Fibroblast of skin of abdomen (primary cell): ENCODE data around the gene FCN1.
"Not testable (repeated sequence)": the region's sequence is repeated elsewhere in the genome, so short reads cannot be mapped to it uniquely, and the experiment has no call there.

Source experiments
- DNase-seq: peaks from one replicate; pipeline ENCODE4 v3.0.0-alpha.2; 2013

Gene FCN1

GRCh38 chr9:134871697-134872340 is 45.9 kb downstream of the FCN1 start:
- DNase-seq, result no peak

GRCh38 chr9:134870746-134871662 is 46.7 kb downstream of the FCN1 start:
- no peak for DNase-seq

GRCh38 chr9:134870301-134870694 is 47.4 kb downstream of the FCN1 start:
- no peak for DNase-seq

GRCh38 chr9:134869554-134870300 is 48.0 kb downstream of the FCN1 start:
- no peak for DNase-seq

- no peak for DNase-seq
These were observed 48.8 kb downstream of the FCN1 start for GRCh38 chr9:134868751-134869553.

- DNase-seq, result no peak
These were observed 49.6 kb downstream of the FCN1 start for GRCh38 chr9:134867917-134868750.

- DNase-seq, result no peak
These were observed 52.9 kb downstream of the FCN1 start for GRCh38 chr9:134864821-134865190.

GRCh38 chr9:134863941-134864820 is 53.5 kb downstream of the FCN1 start:
- no peak for DNase-seq

GRCh38 chr9:134863306-134863902 is 54.3 kb downstream of the FCN1 start:
- DNase-seq, result no peak

GRCh38 chr9:134861595-134862334 is 55.9 kb downstream of the FCN1 start:
- no peak for DNase-seq

- no peak for DNase-seq
These were observed 57.2 kb downstream of the FCN1 start for GRCh38 chr9:134860510-134860909.

- peak; percentile 59 for DNase-seq
These were observed 59.5 kb downstream of the FCN1 start for GRCh38 chr9:134858051-134858841.

- DNase-seq, result not testable (repeated sequence)
These were observed 60.3 kb downstream of the FCN1 start for GRCh38 chr9:134857451-134857850.

- DNase-seq, result no peak
These were observed 61.8 kb downstream of the FCN1 start for GRCh38 chr9:134855900-134856377.
